Lower leg skin (tissue), 4 donors: Measurements from ENCODE around the gene ACR. TPM values are rescaled to one million over a fixed set of nuclear protein-coding genes. Genes with fewer than 3 reads are reported as not detected.

Source experiments
- DNase-seq, 2 donors: peaks; one replicate each; pipeline ENCODE4 v3.0.0-alpha.2; 2019; ENCODE audit warnings: low spot score in 2 of 2
- H3K4me3 ChIP-seq: fragments of 200-600 bp; sonication (generic); 2 replicates; pipeline ENCODE4 v1.5.1; 2017; ENCODE audit warnings: mild to moderate bottlenecking, low read depth; ENCODE audit not compliant: poor library complexity, severe bottlenecking
- CTCF ChIP-seq, 3 donors: fragments of 450-650 bp; IDR thresholded peaks; one replicate each; pipeline ENCODE4 v1.5.1; 2016; ENCODE audit warnings: antibody characterized with exemption in 3 of 3, mild to moderate bottlenecking in 3 of 3, moderate library complexity in 2 of 3
- POLR2A ChIP-seq, 2 donors: fragments of 450-650 bp; IDR thresholded peaks; one replicate each; pipeline ENCODE4 v1.6.1; 2016 to 2017; ENCODE audit warnings: antibody characterized with exemption in 2 of 2, mild to moderate bottlenecking in 1 of 2, moderate library complexity in 1 of 2
- WGBS, 2 donors: methylation state at CpG; one replicate each; pipeline ENCODE4 v1.1.5; 2018; 5-methylcytosine and 5-hydroxymethylcytosine counted together
- intact Hi-C: fragments of 100-400 bp; cut with DNase I; formaldehyde crosslinking; loops from one replicate; pipeline ENCODE4 v1.15.0; 2023; ENCODE audit warnings: low total_unique reads
- total RNA-seq, 4 donors: library from RNA; depleted of rRNA; stranded (reverse); fragments of >200 nt; gene quantifications; one replicate each; pipeline ENCODE4 v1.1.0, GENCODE V29; 2016

The ACR gene
- total RNA-seq, 4 donors from 2014 or later, result 0.65 to 0.97 TPM; not detected in 2

DNA sequence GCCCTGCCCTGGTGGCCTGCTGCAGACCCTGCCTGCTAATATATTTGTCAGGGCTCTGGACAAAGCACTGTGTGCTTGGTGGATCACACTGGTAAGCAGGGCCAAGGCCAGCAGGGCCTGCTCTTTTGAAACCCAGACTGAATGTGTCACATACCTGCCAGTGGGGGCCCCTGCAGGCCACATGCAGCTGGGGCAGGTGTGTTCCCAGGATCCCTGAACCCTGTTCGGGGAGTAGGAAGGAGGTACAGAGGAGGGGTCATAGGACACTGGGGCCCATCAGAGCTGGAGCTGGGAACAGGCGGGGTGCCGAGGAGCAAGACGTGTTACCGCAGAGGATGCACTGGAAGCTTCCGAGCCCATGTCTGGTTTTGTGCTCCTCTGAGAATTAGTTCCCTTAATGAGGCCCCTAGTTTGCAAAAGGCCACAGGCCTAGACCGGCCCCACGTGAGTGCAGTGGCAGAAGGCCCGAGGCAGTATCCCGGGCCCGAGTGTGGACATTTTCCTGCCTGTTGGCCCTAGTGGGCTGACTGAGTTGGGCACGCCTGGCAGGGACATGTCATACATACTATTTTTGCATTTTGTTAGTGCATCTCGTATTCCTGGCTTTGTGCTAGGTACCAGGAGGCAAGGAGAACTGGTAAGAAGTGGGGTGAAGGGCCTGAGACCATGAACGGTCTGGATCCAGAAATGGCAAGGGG is 11.2 kb upstream of the ACR start:
- DNase-seq, result no peak
- WGBS, 2 donors, result 90 to 95% methylated on average over 14 of the region's 14 CpGs
- TF ChIP-seq POLR2A (IDR thresholded peaks at IDR 0.05) (no peak), CTCF (IDR thresholded peaks at IDR 0.05) (no peak)
- H3K4me3 ChIP-seq, result no peak overlapping the region
- intact Hi-C loops, result no loop called here

- DNase-seq, result no peak
- TF ChIP-seq POLR2A (IDR thresholded peaks at IDR 0.05) (no peak), CTCF (IDR thresholded peaks at IDR 0.05) (no peak)
- intact Hi-C loops, result no loop called here
- 75 to 78% methylated on average over 19 to 23 of the region's 23 CpGs for WGBS, 2 donors
- H3K4me3 ChIP-seq, result no peak overlapping the region
Measured at GRCh38 chr22:50727678-50728522, 10.1 kb upstream of the ACR start.

DNA sequence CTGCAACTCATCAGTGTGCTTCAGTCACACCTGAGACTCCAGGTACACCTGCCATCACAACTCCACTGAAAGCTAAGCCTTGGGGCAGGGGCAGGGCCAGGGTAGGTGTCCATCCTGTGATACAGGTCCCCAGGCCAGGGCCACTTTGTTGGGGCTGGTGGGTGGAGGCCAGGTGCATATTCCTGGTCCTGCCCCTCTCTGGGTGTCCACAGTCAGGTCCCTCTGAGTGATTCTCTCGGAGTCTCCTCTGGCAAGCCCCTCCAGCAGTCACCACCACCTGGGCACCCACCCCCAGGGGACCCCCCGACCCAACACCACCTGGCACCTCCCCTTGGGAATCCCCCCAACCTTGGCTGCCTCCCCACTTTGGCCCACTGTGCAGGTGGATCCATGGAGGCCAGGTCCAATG is 9.5 kb upstream of the ACR start:
- no peak for DNase-seq
- TF ChIP-seq POLR2A (IDR thresholded peaks at IDR 0.05) (no peak), CTCF (IDR thresholded peaks at IDR 0.05) (no peak)
- 79% methylated on average over 2 of the region's 2 CpGs for WGBS, 2 donors
- intact Hi-C loops, result no loop called here
- H3K4me3 ChIP-seq, result no peak overlapping the region

- TF ChIP-seq POLR2A (IDR thresholded peaks at IDR 0.05) (no peak), CTCF (IDR thresholded peaks at IDR 0.05) (no peak)
- intact Hi-C loops, result no loop called here
- DNase-seq, result peak in 1 of 2 donors; percentile 77
- WGBS, 2 donors, result 92% methylated on average over 16 to 21 of the region's 21 CpGs
- H3K4me3 ChIP-seq, result no peak overlapping the region
Measured at GRCh38 chr22:50729391-50730012, 8.5 kb upstream of the ACR start.

- H3K4me3 ChIP-seq, result no peak overlapping the region
- DNase-seq, result peak in 1 of 2 donors; percentile 81
- intact Hi-C loops, result no loop called here
- 73 to 77% methylated on average over 43 of the region's 54 CpGs for WGBS, 2 donors
- TF ChIP-seq POLR2A (IDR thresholded peaks at IDR 0.05), result no peak
- TF ChIP-seq CTCF (IDR thresholded peaks at IDR 0.05), result no peak
Measured at GRCh38 chr22:50730013-50730891, 7.8 kb upstream of the ACR start.
